ENCODE data around the gene MARCHF3.
"Not testable (repeated sequence)": the region's sequence is repeated elsewhere in the genome, so short reads cannot be mapped to it uniquely, and the experiment has no call there.

MARCHF3 gene

DNA sequence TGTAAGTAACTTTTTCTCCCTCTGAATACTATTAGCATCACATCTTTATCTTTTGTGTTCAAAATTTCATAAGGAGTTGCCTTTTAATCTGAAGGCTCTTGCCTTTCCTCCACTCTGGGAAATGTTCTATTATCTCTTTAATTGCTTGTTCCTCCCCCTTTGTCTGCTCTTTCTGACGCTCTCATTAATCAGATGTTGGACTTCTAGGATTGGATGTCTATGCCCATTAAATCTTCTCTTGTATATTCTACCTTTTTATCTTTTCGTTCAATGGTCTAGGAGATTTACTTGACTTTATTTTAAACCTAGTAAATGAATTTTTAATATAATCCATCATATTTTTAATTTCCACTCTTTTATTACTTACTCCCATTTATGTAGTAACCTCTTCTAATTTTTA is 76.7 kb downstream of the MARCHF3 start:
- H3K36me3 ChIP-seq: no peaks in the 10 kb centered on the region
- no peak overlapping the region for H3K27ac ChIP-seq
- H3K4me3 ChIP-seq (ENCODE audit: low read depth, low read length): no peak overlapping the region
- H3K27me3 ChIP-seq (ENCODE audit: insufficient read depth, low read depth, severe bottlenecking): no peaks in the 10 kb centered on the region
- DNase-seq: no peak
- no peak for TF ChIP-seq CTCF (IDR thresholded peaks at IDR 0.05; ENCODE audit: low read depth, low read length)
- no peaks in the 10 kb centered on the region for H3K9me3 ChIP-seq (ENCODE audit: severe bottlenecking)

GRCh38 chr5:126949475-126949874 is 80.9 kb downstream of the MARCHF3 start:
- DNase-seq: no peak
- Histone ChIP-seq H3K4me3 (ENCODE audit: low read depth, low read length) (no peak overlapping the region), H3K36me3 (no peaks in the 10 kb centered on the region), H3K27me3 (ENCODE audit: insufficient read depth, low read depth, severe bottlenecking) (no peaks in the 10 kb centered on the region), H3K9me3 (ENCODE audit: severe bottlenecking) (no peaks in the 10 kb centered on the region), H3K27ac (no peak overlapping the region)
- no peak for TF ChIP-seq CTCF (IDR thresholded peaks at IDR 0.05; ENCODE audit: low read depth, low read length)

- H3K9me3 ChIP-seq (ENCODE audit: severe bottlenecking): no peaks in the 10 kb centered on the region
- H3K27me3 ChIP-seq (ENCODE audit: insufficient read depth, low read depth, severe bottlenecking): no peaks in the 10 kb centered on the region
- no peak overlapping the region for H3K4me3 ChIP-seq (ENCODE audit: low read depth, low read length)
- H3K27ac ChIP-seq: no peak overlapping the region
- no peaks in the 10 kb centered on the region for H3K36me3 ChIP-seq
- TF ChIP-seq CTCF (IDR thresholded peaks at IDR 0.05; ENCODE audit: low read depth, low read length): no peak
- no peak for DNase-seq
Measured at GRCh38 chr5:126948453-126948852, 81.9 kb downstream of the MARCHF3 start.

- no peaks in the 10 kb centered on the region for H3K27me3 ChIP-seq (ENCODE audit: insufficient read depth, low read depth, severe bottlenecking)
- H3K27ac ChIP-seq: no peak overlapping the region
- TF ChIP-seq CTCF (IDR thresholded peaks at IDR 0.05; ENCODE audit: low read depth, low read length): no peak
- no peaks in the 10 kb centered on the region for H3K9me3 ChIP-seq (ENCODE audit: severe bottlenecking)
- no peak overlapping the region for H3K4me3 ChIP-seq (ENCODE audit: low read depth, low read length)
- H3K36me3 ChIP-seq: no peaks in the 10 kb centered on the region
- DNase-seq: no peak
Measured at GRCh38 chr5:126948011-126948355, 82.4 kb downstream of the MARCHF3 start.

DNA sequence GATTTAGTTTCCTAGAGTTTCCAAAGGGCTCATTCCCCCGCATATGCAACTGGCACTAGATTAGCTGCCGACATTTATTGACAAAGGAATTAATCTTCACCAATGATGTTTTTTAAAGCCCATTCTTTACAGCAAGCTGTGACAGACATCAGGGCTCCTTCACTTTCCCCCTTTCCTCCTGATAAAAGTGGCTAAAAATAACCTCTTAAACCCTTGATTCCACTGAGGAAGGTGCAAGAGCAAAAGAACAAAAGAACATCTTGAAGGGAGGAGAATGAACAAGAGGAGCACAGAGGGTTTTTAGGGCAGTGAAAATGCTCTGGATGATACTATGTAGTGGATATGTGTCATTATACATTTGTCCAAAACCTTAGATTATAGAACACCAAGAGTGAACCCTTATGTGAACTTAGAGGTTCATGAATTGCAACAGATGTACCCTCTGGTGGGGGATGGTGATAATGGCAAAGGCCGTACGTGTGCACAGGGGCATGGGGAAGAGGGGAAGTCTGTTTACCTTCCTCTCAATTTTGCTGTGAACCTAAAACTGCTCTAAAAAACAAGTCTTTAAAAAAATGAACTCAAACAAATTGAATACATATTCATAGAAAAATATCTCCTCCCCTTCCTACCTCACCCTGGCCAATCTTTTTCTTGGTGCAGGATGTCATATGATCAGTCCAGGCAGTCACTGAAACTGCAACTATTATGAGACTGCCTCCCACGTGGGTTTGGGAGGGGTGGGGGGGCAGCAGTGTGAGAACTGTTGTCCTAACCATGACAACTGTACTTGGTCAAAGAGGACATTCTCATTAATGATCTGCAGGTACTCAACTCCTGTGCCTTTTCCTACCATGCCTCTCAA is 83.0 kb downstream of the MARCHF3 start:
- Histone ChIP-seq H3K36me3 (no peaks in the 10 kb centered on the region), H3K27me3 (ENCODE audit: insufficient read depth, low read depth, severe bottlenecking) (no peaks in the 10 kb centered on the region), H3K27ac (no peak overlapping the region), H3K4me3 (ENCODE audit: low read depth, low read length) (no peak overlapping the region), H3K9me3 (ENCODE audit: severe bottlenecking) (no peaks in the 10 kb centered on the region)
- DNase-seq: no peak
- no peak for TF ChIP-seq CTCF (IDR thresholded peaks at IDR 0.05; ENCODE audit: low read depth, low read length)

DNA sequence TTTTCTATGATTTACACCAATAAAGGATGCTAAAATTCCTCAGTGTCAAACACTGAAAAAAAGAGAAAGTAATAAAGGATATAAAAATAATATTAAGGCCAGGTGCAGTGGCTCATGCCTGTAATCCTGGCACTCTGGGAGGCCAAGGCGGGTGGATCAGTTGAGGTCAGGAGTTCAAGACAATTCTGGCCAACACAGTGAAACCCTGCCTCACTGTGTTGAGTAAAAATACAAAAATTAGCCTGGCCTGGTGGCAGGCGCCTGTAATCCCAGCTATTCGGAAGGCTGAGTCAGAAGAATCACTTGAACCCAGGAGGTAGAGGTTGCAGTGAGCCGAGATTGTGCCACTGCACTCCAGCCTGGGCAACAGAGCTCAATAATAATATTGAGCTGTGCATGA is 87.5 kb downstream of the MARCHF3 start:
- not testable (repeated sequence) for H3K27ac ChIP-seq; H3K27me3 ChIP-seq (ENCODE audit: insufficient read depth, low read depth, severe bottlenecking); H3K4me3 ChIP-seq (ENCODE audit: low read depth, low read length); H3K36me3 ChIP-seq; H3K9me3 ChIP-seq (ENCODE audit: severe bottlenecking); DNase-seq

Measured in WERI-Rb-1 (cell line).